ENCODE data around the gene PLEKHG7.

DNA sequence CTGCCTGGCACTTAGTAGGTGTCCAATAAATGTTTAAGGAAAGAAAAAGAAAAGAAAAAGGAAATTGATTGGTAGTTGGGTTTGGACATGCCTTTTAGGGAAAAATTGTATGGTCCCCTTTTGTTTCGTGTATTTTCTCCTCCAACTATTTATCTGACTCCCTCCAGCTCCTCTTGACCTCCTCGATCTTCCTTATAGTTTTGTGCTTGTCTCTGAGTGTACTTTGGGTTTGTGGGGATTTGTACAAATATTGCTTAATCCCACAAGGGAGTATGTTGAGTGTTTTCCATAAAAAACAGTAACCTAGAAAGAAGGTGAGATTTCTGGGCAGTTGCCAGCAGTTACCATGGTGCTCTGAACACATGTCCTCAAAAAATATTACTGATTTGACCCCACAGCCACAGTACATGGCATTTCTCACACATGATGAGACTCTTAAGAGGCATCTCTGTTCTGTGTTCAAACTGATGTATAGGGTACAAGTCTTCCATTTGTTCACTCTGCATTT lies 15.7 kb downstream of the PLEKHG7 start:
- TF ChIP-seq POLR2A (IDR thresholded peaks at IDR 0.05; ENCODE audit: low read depth, low read length) (no peak), TAF1 (IDR thresholded peaks at IDR 0.05; ENCODE audit: low read depth, low read length) (no peak), POLR2AphosphoS5 (IDR thresholded peaks at IDR 0.05; ENCODE audit: low read depth, low read length) (no peak), SPI1 (IDR thresholded peaks at IDR 0.05; ENCODE audit: low read depth, low read length) (no peak)

Measured in GM12891 (cell line).